8988T (cell line): ENCODE measurements around the gene PGP.

ENCODE experiments used
- DNase-seq: peaks from one replicate; pipeline ENCODE4 v3.0.0; 2011

PGP gene

GRCh38 chr16:2179576-2179975, 35.1 kb downstream of the PGP start:
- no peak for DNase-seq

- no peak for DNase-seq
Measured at GRCh38 chr16:2179107-2179501, 35.5 kb downstream of the PGP start.

GRCh38 chr16:2178321-2179106, 36.1 kb downstream of the PGP start:
- peak; percentile 58 for DNase-seq

- DNase-seq: no peak
Measured at GRCh38 chr16:2177561-2177960, 37.1 kb downstream of the PGP start.

DNA sequence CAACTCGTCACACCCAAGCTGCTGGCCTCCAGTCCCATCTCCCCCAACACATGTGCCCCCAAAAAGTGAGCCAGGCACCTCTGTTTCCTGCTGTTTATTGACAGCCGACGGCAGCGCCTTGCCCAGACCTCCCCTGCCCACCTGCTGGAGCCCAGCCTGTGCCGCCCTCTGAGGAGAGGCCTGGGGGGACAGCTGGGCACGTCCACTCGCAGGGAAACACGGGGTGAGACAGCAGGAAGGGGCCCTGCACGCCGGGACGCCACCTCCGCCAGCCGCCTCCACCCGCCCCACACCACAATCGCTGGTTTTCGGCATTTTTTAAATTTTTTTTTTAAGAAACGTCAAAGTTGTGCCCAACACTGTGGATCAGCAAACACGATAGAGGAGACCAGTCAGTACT, 37.5 kb downstream of the PGP start:
- no peak for DNase-seq

GRCh38 chr16:2176047-2176446, 38.6 kb downstream of the PGP start:
- DNase-seq: no peak

DNA sequence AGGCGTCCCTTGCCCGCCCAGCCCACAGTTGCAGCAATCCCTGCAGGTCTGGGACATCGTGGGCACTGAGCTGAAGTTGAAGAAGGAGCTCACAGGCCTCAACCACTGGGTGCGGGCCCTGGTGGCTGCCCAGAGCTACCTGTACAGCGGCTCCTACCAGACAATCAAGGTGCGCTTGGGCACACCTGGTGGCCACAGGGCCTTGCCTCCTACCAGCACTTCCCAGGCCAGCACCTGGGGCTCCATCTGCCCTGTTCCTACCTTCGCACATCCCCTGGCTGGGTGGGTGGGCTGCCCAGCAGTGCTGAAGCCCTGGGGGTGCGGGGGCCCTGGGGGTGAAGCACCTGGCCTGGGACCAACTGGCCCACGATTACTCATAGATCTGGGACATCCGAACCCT, 39.2 kb downstream of the PGP start:
- no peak for DNase-seq

GRCh38 chr16:2174396-2175131, 40.1 kb downstream of the PGP start:
- no peak for DNase-seq

- DNase-seq: no peak
Measured at GRCh38 chr16:2173916-2174315, 40.7 kb downstream of the PGP start.

DNA sequence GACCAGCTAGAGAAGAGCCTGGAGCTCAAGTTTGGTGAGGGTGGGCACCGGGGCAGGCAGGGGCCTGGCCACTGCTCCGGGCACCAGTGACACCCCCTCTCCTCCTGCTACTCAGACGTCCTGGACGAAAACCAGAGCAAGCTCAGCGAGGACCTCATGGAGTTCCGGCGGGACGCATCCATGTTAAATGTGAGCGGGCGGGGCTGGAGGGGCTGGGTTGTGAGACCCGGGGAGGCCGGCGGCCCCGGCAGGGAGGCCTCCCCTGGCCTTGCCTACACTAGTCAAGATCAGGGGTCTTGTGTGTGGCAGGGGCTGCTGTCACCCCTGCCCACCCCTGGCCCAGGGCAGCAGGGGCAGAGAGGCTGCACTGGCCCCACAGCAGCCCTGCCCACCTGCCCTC, 41.3 kb downstream of the PGP start:
- no peak for DNase-seq

DNA sequence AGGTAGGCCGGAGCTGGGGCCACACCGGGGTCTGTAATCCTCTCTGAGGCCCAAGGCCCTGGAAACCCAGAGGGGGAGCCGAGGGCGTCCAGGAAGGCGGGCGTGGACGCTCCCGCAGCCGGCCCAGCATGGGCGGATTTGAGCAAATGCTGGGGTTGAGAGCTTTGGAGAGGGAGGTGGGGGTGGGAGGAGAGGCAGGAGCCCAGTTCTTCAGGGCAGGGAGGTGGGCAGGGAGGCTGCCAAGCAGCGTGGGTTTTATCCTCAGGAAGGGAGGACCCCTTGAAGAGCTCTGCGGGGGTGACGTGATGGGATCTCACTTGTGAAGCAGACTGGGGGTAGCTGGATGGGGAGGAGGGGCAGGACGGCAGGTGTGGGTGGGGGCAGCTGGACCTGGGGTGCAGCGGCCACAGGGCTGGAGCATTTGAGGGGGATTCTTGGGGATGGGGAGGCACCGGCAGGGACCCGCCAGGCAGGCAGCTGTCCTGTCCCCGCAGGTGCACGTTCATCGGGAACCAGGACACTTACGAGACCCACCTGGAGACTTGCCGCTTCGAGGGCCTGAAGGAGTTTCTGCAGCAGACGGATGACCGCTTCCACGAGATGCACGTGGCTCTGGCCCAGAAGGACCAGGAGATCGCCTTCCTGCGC, 41.8 kb downstream of the PGP start:
- no peak for DNase-seq

GRCh38 chr16:2171601-2172178, 43.0 kb downstream of the PGP start:
- no peak for DNase-seq

GRCh38 chr16:2170587-2171435, 43.8 kb downstream of the PGP start:
- no peak for DNase-seq

- DNase-seq: no peak
Measured at GRCh38 chr16:2170080-2170479, 44.6 kb downstream of the PGP start.

DNA sequence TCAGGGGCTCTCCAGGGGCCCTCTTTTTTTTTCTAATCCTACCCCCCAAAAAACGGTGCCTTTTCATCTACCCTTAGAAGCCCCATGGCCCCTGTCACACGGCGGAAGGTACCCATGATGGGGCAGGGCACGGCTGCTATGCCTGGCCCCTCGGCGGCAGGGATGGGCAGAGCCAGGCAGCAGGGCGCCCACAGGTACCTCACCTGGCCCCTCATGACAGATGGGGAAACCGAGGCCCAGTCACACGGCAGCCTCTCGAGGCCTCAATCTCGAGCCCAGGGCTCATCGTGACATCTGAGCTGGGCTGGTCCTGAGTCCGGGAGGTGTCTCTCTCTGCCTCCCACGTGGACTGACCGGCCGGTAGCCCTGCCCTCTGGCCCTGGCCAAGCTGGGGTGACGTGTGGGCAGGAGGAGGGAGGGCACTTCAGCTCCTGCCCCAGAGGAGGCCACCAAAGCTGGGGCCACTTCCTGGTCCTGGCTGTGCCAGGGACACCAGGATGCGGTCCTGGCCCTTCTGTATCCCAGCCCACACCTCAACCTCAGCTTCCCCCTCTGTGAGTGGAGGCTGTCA, 47.5 kb downstream of the PGP start:
- no peak for DNase-seq

DNA sequence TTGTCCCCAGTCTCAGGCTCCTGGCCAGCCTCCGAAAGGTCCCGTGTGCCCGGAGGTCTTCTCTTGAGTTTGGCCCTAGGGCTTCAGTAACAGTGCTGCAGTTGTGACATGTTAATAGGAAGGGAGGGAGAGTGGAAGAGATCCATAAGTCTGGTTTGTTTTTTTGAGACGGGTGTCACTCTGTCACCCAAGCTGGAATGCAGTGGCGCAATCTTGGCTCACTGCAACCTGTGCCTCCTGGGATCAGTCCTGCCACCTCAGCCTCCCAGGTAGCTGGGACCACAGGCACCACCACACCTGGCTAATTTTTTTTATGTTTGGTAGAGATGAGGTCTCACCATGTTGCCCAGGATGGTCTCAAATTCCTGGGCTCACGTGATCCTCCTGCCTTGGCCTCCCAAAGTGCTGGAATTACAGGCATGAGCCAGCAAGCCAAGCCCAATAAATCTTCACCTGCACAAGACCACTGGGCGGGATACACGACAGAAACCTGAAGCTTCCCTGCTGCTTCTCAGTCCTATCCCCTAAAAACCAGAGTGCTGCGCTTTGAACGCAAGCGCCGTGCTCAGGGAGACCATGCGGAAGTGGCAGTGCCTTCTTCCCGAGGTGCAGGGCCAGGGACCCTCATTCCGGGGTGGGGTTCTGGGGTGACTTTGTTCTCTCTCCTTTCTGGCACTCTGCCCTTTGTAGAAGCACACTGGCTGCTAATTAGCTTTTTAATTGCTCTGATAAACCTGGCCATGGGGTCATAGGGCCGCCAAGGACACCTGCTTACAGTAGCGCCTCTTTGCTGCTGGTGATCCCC, 48.2 kb downstream of the PGP start:
- DNase-seq: no peak

- no peak for DNase-seq
Measured at GRCh38 chr16:2165861-2166260, 48.8 kb downstream of the PGP start.

GRCh38 chr16:2163211-2163881, 51.3 kb downstream of the PGP start:
- no peak for DNase-seq

- no peak for DNase-seq
Measured at GRCh38 chr16:2162676-2163118, 51.9 kb downstream of the PGP start.

- DNase-seq: no peak
Measured at GRCh38 chr16:2161911-2162310, 52.7 kb downstream of the PGP start.
